Measurements from ENCODE around the gene TRIB2.
"Not testable (repeated sequence)": the region's sequence is repeated elsewhere in the genome, so short reads cannot be mapped to it uniquely, and the experiment has no call there.

The TRIB2 gene

DNA sequence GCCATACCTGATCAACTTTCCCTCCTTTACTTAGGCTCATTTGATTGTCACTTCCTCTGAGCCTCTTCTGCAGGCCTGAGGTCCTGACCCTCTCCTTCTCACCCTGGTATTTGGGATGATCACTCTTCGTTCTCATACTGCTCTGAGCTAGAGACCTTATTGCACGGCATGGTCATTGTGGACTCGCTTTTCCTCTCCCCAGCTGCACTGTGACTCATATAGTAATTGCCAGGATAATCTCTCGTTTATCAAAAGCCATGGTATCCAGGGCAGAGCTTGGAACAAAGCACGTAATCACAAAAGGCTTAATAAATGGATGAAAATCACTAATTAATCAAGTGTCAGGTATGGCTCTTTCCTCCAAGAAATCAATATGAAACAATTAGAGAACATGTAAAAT, 40.9 kb upstream of the TRIB2 start:
- no peak for DNase-seq (ENCODE audit: low read depth)
- TF ChIP-seq, protein P1, sequence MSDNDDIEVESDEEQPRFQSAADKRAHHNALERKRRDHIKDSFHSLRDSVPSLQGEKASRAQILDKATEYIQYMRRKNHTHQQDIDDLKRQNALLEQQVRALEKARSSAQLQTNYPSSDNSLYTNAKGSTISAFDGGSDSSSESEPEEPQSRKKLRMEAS (IDR thresholded peaks at IDR 0.05; ENCODE audit: low read depth, low read length): no peak
- TF ChIP-seq, protein P2, sequence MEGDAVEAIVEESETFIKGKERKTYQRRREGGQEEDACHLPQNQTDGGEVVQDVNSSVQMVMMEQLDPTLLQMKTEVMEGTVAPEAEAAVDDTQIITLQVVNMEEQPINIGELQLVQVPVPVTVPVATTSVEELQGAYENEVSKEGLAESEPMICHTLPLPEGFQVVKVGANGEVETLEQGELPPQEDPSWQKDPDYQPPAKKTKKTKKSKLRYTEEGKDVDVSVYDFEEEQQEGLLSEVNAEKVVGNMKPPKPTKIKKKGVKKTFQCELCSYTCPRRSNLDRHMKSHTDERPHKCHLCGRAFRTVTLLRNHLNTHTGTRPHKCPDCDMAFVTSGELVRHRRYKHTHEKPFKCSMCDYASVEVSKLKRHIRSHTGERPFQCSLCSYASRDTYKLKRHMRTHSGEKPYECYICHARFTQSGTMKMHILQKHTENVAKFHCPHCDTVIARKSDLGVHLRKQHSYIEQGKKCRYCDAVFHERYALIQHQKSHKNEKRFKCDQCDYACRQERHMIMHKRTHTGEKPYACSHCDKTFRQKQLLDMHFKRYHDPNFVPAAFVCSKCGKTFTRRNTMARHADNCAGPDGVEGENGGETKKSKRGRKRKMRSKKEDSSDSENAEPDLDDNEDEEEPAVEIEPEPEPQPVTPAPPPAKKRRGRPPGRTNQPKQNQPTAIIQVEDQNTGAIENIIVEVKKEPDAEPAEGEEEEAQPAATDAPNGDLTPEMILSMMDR (IDR thresholded peaks at IDR 0.05; ENCODE audit: low read depth, low read length): no peak
- no peak for TF ChIP-seq POLR2A (IDR thresholded peaks at IDR 0.05; ENCODE audit: extremely low read depth, insufficient read length)
- no peak for TF ChIP-seq MYC (IDR thresholded peaks at IDR 0.05; ENCODE audit: low read depth, low read length)
- H3K4me3 ChIP-seq (ENCODE audit: low read depth, low read length): no peak overlapping the region

DNA sequence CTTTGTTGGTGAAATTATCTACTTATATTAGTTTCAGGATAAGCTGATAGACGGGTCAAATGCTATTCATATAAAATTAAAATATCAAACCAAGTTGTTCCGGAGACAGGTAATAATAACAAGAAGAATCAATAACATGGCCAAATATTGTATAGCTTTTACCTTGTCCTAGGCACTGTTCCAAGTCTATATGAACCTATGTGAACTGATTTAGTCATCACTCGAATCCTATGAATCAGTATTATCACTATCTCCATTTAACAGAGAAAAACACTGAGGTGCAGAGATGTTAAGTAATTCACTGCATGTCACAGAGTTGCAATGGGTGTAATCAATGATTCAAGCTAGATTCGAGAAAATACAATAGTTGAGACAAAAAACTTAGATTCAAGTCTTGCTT, 40.0 kb upstream of the TRIB2 start:
- TF ChIP-seq MYC (IDR thresholded peaks at IDR 0.05; ENCODE audit: low read depth, low read length) (no peak), POLR2A (IDR thresholded peaks at IDR 0.05; ENCODE audit: extremely low read depth, insufficient read length) (no peak)
- TF ChIP-seq, protein P1 (IDR thresholded peaks at IDR 0.05; ENCODE audit: low read depth, low read length): no peak
- TF ChIP-seq, protein P2 (IDR thresholded peaks at IDR 0.05; ENCODE audit: low read depth, low read length): no peak
- no peak overlapping the region for H3K4me3 ChIP-seq (ENCODE audit: low read depth, low read length)
- no peak for DNase-seq (ENCODE audit: low read depth)

DNA sequence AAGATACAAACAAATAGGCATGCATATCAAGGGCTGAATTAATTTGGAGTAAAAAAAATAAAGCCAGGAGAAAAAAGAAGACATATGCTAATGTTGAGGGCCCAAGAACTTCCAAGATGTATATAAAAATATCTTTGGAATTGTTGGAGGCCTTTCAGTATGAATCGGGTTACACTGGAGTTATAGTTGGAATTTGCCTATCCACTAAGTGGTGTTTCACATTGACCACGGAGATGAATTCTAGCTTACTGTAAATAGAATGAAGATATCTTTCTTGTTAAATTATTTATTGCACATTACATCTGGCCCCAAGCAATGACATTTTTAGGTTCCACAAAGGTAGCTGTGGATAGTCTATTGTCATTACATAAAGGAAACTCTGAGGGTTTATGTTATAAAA, 38.5 kb upstream of the TRIB2 start:
- no peak overlapping the region for H3K4me3 ChIP-seq (ENCODE audit: low read depth, low read length)
- no peak for DNase-seq (ENCODE audit: low read depth)
- TF ChIP-seq, protein P2 (IDR thresholded peaks at IDR 0.05; ENCODE audit: low read depth, low read length): no peak
- no peak for TF ChIP-seq POLR2A (IDR thresholded peaks at IDR 0.05; ENCODE audit: extremely low read depth, insufficient read length)
- TF ChIP-seq MYC (IDR thresholded peaks at IDR 0.05; ENCODE audit: low read depth, low read length): no peak
- TF ChIP-seq, protein P1 (IDR thresholded peaks at IDR 0.05; ENCODE audit: low read depth, low read length): no peak

DNA sequence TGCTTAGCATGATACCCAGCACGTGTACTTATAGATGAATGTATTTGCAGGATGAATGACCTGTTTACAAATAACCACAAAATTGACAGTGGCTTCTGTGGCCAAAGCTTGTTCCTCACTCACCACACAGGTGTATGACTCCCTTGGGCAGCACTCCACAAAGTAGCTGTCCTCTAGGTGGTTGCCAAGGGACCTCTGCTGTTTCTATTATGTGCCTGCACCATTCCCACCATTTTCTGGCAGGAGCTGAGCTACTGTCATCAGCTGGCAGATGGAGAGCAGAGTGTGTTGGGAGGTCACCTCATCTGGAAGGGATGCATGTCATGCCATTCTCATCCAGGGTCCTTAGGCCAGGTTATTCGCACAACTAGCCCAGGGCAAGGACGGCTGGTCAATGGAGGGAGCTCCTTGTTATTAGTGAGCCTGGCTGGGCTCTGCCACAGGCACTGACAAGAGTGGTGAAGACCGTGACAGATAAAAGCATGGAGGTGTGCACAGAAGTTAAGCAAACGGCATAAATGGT, 37.1 kb upstream of the TRIB2 start:
- H3K4me3 ChIP-seq (ENCODE audit: low read depth, low read length): no peak overlapping the region
- no peak for TF ChIP-seq POLR2A (IDR thresholded peaks at IDR 0.05; ENCODE audit: extremely low read depth, insufficient read length)
- no peak for TF ChIP-seq MYC (IDR thresholded peaks at IDR 0.05; ENCODE audit: low read depth, low read length)
- TF ChIP-seq, protein P1 (IDR thresholded peaks at IDR 0.05; ENCODE audit: low read depth, low read length): no peak
- DNase-seq (ENCODE audit: low read depth): no peak

DNA sequence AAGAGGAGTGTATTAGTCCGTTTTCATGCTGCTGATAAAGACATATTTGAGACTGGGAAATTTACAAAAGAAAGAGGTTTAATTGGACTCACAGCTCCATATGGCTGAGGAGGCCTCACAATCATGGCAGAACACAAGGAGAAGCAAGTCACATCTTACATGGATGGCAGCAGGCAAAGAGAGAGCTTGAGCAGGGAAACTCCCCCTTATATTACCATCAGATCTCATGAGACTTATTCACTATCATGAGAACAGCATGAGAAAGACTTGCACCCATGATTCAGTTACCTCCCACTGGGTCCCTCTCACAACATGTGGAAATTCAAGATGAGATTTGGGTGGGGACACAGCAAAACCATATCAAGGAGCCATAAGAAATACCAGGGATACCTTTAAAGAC, 36.6 kb upstream of the TRIB2 start:
- not testable (repeated sequence) for H3K4me3 ChIP-seq (ENCODE audit: low read depth, low read length); DNase-seq (ENCODE audit: low read depth)

DNA sequence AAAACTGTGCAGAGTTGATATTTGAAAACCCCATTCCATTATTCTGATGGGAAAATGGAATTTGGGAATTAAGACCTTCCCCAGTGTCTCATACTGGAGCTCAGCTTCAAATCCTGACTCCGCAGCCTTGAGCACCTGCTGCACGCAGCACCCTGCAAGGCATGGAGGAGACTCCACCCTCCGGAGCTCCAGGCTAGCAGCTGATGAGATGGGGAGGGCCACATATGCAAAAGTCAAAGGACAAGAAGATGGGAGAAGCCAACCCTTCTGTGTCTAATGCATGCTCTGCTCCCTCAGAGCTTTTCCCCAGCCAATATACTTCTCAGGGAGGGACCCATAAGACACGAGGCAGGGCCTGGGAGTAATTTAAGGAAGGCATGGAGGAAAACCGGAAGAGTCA, 34.7 kb upstream of the TRIB2 start:
- no peak for TF ChIP-seq MYC (IDR thresholded peaks at IDR 0.05; ENCODE audit: low read depth, low read length)
- TF ChIP-seq POLR2A (IDR thresholded peaks at IDR 0.05; ENCODE audit: extremely low read depth, insufficient read length): no peak
- TF ChIP-seq, protein P1 (IDR thresholded peaks at IDR 0.05; ENCODE audit: low read depth, low read length): no peak
- TF ChIP-seq, protein P2 (IDR thresholded peaks at IDR 0.05; ENCODE audit: low read depth, low read length): no peak

More for the DNA sequence above, 34.7 kb upstream of the TRIB2 start:
- no peak overlapping the region for H3K4me3 ChIP-seq (ENCODE audit: low read depth, low read length)
- no peak for DNase-seq (ENCODE audit: low read depth)
